Activated T-cell treated with anti-CD3 and anti-CD28 coated beads, Interleukin-2, amount 50 U/mL, for 24 hours (primary cell): ENCODE results near the gene RNF150.

Experiments
- DNase-seq: peaks from one replicate; pipeline ENCODE4 v3.0.0-alpha.2; 2020
- H3K27ac Mint-ChIP-seq: 2 replicates; pipeline ENCODE4 v1.8.0; 2020; ENCODE audit warnings: mild to moderate bottlenecking, mixed read lengths
- H3K27me3 Mint-ChIP-seq: 2 replicates; pipeline ENCODE4 v1.8.0; 2020; ENCODE audit warnings: mixed read lengths
- H3K36me3 Mint-ChIP-seq: 2 replicates; pipeline ENCODE4 v1.8.0; 2020; ENCODE audit warnings: low read depth, mixed read lengths
- H3K4me1 Mint-ChIP-seq: 2 replicates; pipeline ENCODE4 v1.8.0; 2020; ENCODE audit warnings: low read depth, mixed read lengths
- H3K4me3 Mint-ChIP-seq: 2 replicates; pipeline ENCODE4 v1.8.0; 2020; ENCODE audit warnings: mild to moderate bottlenecking, moderate library complexity, mixed read lengths
- H3K9me3 Mint-ChIP-seq: 2 replicates; pipeline ENCODE4 v1.8.0; 2020; ENCODE audit warnings: mixed read lengths

RNF150 gene

DNA sequence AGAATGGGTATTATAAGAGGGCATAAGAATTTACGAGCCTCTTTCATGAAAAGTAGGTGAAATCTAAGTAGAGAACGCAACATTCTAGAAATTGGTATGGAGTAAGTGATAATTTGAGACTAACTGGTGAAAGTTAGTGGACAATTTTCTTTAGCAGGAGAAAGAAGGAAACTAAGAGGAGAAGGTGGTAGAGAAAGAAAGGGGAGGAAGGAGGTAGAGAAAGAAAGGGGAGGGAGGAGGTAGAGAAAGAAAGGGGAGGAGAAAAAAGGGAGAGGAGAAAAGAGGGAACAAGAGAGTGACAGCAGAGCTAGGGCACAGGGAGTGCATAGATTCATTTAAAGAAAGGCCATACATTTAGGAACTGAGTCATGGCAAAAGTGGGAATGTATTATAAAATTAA lies 94.1 kb downstream of the RNF150 start:
- DNase-seq = no peak

DNA sequence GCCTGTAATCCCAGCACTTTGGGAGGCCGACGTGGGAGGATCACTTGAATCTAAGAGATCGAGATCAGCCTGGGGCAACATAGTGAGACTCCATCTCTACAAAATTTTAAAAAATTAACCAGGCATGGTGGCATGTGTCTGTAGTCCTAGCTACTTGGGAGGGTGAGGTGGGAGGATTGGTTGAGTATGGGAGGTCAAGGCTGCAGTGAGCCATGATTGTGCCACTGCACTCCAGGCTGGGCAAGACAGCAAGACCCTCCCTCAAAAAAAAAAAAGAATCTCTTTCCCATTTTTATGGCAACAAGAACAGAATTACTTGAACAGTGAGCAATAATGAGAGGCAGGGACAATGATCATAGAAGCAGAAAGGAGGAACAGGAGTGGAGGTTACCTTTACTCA lies 94.8 kb downstream of the RNF150 start:
- Mint-ChIP-seq H3K27me3 (no peaks in the 10 kb centered on the region), H3K4me3 (no peak overlapping the region), H3K36me3 (no peaks in the 10 kb centered on the region), H3K9me3 (no peaks in the 10 kb centered on the region), H3K4me1 (no peaks in the 10 kb centered on the region), H3K27ac (no peak overlapping the region)
- DNase-seq = no peak

More for the DNA sequence above, 94.1 kb downstream of the RNF150 start:
- Mint-ChIP-seq H3K4me3 (no peak overlapping the region), H3K27me3 (no peaks in the 10 kb centered on the region), H3K4me1 (no peaks in the 10 kb centered on the region), H3K36me3 (no peaks in the 10 kb centered on the region), H3K9me3 (no peaks in the 10 kb centered on the region), H3K27ac (no peak overlapping the region)

GRCh38 chr4:141037446-141037845 lies 95.8 kb downstream of the RNF150 start:
- no peak for DNase-seq
- H3K4me3 Mint-ChIP-seq = no peak overlapping the region
- H3K9me3 Mint-ChIP-seq = no peaks in the 10 kb centered on the region
- no peaks in the 10 kb centered on the region for H3K27me3 Mint-ChIP-seq
- no peaks in the 10 kb centered on the region for H3K36me3 Mint-ChIP-seq
- no peaks in the 10 kb centered on the region for H3K4me1 Mint-ChIP-seq
- no peak overlapping the region for H3K27ac Mint-ChIP-seq

GRCh38 chr4:141036786-141037185 lies 96.5 kb downstream of the RNF150 start:
- no peak for DNase-seq
- H3K27ac Mint-ChIP-seq = no peak overlapping the region
- no peaks in the 10 kb centered on the region for H3K36me3 Mint-ChIP-seq

GRCh38 chr4:141035920-141036319 lies 97.3 kb downstream of the RNF150 start:
- no peak for DNase-seq
- Mint-ChIP-seq H3K27ac (no peak overlapping the region), H3K36me3 (no peaks in the 10 kb centered on the region), H3K9me3 (no peaks in the 10 kb centered on the region), H3K27me3 (no peaks in the 10 kb centered on the region), H3K4me3 (no peak overlapping the region), H3K4me1 (no peaks in the 10 kb centered on the region)

More at GRCh38 chr4:141036786-141037185, 96.5 kb downstream of the RNF150 start:
- no peak overlapping the region for H3K4me3 Mint-ChIP-seq
- H3K27me3 Mint-ChIP-seq = no peaks in the 10 kb centered on the region
- H3K4me1 Mint-ChIP-seq = no peaks in the 10 kb centered on the region
- H3K9me3 Mint-ChIP-seq = no peaks in the 10 kb centered on the region

DNA sequence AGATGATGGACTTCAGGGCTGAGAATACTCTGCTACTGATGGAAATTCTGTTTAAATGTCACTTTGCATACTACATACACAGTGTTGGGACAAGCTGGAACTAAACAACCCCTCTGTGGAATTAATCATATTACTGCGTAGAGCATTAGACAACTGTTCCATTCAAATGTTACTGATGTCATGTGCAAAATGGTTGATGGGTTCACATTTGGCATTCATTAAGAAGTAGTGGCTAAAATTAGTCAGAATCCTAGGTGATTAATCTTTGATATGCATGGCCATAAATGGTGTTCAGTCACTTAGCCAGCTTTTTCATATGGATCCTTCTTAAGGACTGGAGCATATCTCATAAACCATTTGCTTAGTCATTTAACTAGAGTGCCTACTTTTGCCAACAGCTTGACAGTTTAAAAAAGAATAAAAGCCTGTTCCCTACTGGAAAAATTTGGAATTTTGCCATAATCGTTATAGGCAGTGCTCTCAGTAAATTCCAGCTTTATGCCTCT lies 105.2 kb downstream of the RNF150 start:
- no peak overlapping the region for H3K27ac Mint-ChIP-seq
- no peaks in the 10 kb centered on the region for H3K4me1 Mint-ChIP-seq
- H3K36me3 Mint-ChIP-seq = no peaks in the 10 kb centered on the region
- H3K27me3 Mint-ChIP-seq = no peaks in the 10 kb centered on the region
- DNase-seq = no peak
- H3K4me3 Mint-ChIP-seq = no peak overlapping the region
- H3K9me3 Mint-ChIP-seq = no peaks in the 10 kb centered on the region

DNA sequence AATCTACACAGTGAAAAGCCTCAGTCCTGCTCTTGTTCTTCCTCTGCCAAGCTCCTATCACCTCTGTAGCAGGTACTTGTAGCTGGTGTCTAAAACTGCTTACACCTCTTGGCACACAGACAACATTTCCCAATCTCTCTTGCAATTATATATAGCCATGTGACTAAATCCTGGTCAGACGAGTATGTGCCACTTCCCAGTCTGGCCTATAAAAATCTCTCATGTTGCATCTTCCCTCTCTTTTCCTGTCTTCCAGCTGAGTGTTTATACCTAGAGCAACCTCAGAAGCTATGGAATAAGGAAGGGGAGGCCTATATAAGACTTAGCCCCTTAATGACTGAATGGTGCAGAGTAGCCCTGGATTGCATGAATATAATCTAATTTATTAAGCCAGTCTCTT lies 105.8 kb downstream of the RNF150 start:
- Mint-ChIP-seq H3K4me3 (no peak overlapping the region), H3K4me1 (no peaks in the 10 kb centered on the region), H3K27ac (no peak overlapping the region), H3K36me3 (no peaks in the 10 kb centered on the region), H3K9me3 (no peaks in the 10 kb centered on the region), H3K27me3 (no peaks in the 10 kb centered on the region)
- DNase-seq = no peak

DNA sequence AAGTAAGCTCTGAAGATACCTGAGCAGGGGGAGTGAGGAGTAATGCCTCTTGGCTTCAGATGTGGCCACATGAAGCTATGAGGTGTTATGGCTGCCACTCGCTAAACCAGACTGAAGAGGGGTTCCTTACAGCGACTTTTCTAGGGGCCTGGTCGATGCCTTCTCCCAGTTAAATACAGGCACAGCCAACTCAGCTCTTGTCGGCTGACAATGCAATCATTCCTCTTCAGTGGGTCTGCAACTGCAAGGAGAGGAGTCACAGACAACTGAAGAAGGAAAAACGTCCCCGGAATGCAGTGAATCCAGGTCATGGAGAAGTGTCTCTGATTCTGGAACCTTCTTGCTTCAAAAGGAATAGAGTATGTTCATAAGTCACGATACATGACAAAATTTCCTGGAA lies 106.4 kb downstream of the RNF150 start:
- no peaks in the 10 kb centered on the region for H3K4me1 Mint-ChIP-seq
- DNase-seq = no peak
- H3K4me3 Mint-ChIP-seq = no peak overlapping the region
- H3K9me3 Mint-ChIP-seq = no peaks in the 10 kb centered on the region
- no peaks in the 10 kb centered on the region for H3K36me3 Mint-ChIP-seq
- no peaks in the 10 kb centered on the region for H3K27me3 Mint-ChIP-seq
- no peak overlapping the region for H3K27ac Mint-ChIP-seq

DNA sequence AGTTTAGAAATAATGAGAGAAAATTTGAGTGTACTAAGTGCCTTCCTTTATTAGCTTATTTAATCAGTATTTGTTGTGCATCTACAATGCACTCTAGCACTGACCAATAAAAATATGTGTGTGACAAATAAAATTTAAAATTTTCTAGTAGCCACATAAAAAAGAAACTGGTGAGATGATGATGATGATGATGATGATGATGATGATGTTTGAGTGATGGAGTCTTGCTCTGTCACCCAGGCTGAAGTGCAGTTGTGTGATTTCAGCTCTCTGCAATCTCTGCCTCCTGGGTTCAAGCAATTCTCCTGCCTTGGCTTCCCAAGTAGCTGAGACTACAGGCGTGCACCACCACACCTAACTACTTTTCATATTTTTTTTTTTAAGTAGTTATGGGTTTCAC lies 110.2 kb downstream of the RNF150 start:
- H3K27me3 Mint-ChIP-seq = peaks cover 2% of the 10 kb centered on the region
- no peaks in the 10 kb centered on the region for H3K36me3 Mint-ChIP-seq
- no peaks in the 10 kb centered on the region for H3K4me1 Mint-ChIP-seq
- no peak overlapping the region for H3K27ac Mint-ChIP-seq
- no peaks in the 10 kb centered on the region for H3K9me3 Mint-ChIP-seq
- H3K4me3 Mint-ChIP-seq = no peak overlapping the region
- DNase-seq = no peak

DNA sequence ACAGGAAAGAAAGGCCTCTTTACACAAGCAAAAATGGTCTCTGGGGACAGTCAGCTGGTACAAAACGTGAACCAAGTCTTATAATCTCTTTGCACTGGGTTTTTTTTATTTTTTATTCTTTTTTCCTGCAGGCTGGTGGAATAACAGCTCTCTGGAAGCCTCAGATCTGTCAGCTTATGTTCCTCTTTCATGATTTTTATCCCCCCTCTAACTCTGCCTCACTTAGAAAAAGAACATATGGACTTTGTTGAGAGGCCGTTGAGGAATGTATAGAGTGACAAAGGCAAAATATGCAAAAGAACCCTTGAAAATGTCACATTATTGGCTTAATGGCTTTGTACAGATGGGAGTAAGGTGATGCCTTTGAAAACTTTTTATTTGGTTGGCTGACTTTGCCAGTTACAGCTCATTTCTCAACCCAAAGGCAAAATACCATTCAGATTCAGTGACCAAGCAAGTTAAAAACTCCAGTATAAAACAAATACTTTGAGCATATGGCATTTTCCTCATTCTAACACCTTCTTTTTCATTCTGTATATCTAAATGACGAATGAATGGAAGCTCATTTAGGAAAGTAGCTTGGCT lies 111.1 kb downstream of the RNF150 start:
- Mint-ChIP-seq H3K36me3 (no peaks in the 10 kb centered on the region), H3K4me1 (no peaks in the 10 kb centered on the region), H3K27me3 (peaks cover 2% of the 10 kb centered on the region), H3K27ac (no peak overlapping the region), H3K9me3 (no peaks in the 10 kb centered on the region), H3K4me3 (no peak overlapping the region)
- no peak for DNase-seq

GRCh38 chr4:141021397-141022110 lies 111.7 kb downstream of the RNF150 start:
- Mint-ChIP-seq H3K4me3 (no peak overlapping the region), H3K27ac (no peak overlapping the region), H3K36me3 (no peaks in the 10 kb centered on the region), H3K4me1 (no peaks in the 10 kb centered on the region), H3K27me3 (peaks cover 2% of the 10 kb centered on the region), H3K9me3 (no peaks in the 10 kb centered on the region)
- no peak for DNase-seq

- Mint-ChIP-seq H3K27ac (no peak overlapping the region), H3K9me3 (no peaks in the 10 kb centered on the region), H3K4me1 (no peaks in the 10 kb centered on the region)
These were observed 112.4 kb downstream of the RNF150 start for GRCh38 chr4:141020801-141021261.

DNA sequence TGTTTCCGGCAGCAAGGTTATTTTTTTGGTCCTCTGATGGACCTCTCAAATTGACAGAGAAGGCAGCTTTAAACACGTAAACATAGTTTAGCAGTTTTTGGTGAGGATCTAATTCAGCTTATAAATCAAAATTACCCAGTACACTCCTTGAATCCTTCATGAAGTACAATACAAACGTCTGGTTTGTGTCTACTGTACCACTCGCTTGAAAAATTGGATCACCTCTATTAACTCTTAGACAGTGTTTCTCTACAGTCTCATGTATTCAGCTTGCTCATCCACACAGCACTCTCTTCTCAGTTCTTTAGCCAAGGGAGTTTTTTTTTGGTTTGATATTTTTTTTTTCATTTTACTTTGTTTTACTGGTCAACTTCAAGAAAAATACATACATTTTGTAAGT lies 113.5 kb downstream of the RNF150 start:
- Mint-ChIP-seq H3K27me3 (peaks cover 2% of the 10 kb centered on the region), H3K36me3 (no peaks in the 10 kb centered on the region), H3K27ac (no peak overlapping the region), H3K9me3 (no peaks in the 10 kb centered on the region), H3K4me3 (no peak overlapping the region), H3K4me1 (no peaks in the 10 kb centered on the region)
- no peak for DNase-seq

More at GRCh38 chr4:141020801-141021261, 112.4 kb downstream of the RNF150 start:
- H3K4me3 Mint-ChIP-seq = no peak overlapping the region
- H3K36me3 Mint-ChIP-seq = no peaks in the 10 kb centered on the region
- peaks cover 2% of the 10 kb centered on the region for H3K27me3 Mint-ChIP-seq
- DNase-seq = no peak

DNA sequence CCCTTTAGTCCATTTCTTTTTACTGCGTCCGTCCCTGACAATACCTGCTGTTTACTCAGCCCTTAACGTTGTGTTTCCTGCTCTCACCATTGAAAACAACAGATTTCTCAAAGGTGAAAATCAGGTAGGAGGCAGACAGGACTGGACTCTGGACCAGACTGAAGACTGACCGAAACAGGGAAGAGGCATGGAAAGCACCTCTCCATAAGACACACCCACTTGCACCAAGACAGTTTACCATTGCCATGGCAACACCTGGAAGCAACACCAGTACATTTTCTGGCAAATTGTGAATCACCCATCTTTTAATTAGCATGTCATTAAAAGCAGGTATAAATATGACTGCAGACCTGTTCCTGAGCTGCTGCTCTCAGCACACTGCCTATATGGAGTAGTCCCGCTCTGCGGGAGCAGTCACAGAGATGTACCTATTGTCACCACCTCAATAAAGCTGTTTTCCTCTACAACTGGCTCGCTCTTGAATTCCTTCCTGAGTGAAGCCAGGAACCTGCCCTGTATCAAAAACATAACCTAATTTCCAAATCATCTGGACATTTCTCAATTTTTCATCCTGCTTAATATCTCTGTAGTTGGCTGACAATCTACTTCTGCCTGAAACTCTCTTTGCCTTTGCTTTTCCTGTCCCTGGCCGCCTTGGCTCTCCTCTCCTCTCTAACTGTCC lies 117.0 kb downstream of the RNF150 start:
- no peaks in the 10 kb centered on the region for H3K4me1 Mint-ChIP-seq
- no peak overlapping the region for H3K4me3 Mint-ChIP-seq
- H3K27ac Mint-ChIP-seq = no peak overlapping the region
- H3K9me3 Mint-ChIP-seq = no peaks in the 10 kb centered on the region
- no peaks in the 10 kb centered on the region for H3K36me3 Mint-ChIP-seq
- no peak for DNase-seq
- H3K27me3 Mint-ChIP-seq = no peaks in the 10 kb centered on the region

- Mint-ChIP-seq H3K36me3 (no peaks in the 10 kb centered on the region), H3K9me3 (no peaks in the 10 kb centered on the region), H3K27ac (no peak overlapping the region), H3K4me3 (no peak overlapping the region), H3K27me3 (no peaks in the 10 kb centered on the region), H3K4me1 (no peaks in the 10 kb centered on the region)
- no peak for DNase-seq
These were observed 119.4 kb downstream of the RNF150 start for GRCh38 chr4:141013899-141014298.
